Effector CD8-positive, alpha-beta T cell (primary cell): Measurements from ENCODE around the gene MIA2.

Experiments used
- DNase-seq: peaks from one replicate; lab custom pipeline; 2025; lab: John Stamatoyannopoulos, UW

The MIA2 gene

DNA sequence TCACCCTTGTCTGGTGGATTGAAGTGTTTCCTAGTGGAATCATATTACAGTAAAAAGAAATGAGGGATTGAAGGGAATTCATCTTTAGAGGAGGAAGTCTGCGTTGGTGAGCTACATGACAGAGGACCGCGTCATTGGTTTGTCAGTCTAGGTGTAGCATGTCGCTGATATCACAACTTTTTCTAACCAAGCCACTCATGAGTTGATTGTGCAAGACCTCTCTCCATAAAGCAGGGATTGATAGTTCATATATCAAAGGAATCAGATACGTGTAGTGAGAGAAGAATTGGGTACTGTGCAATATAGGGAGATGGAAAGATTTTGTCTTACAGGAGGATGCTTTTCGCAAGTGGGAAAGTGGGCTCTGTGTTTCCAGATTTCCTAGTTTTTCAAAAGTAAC lies 201.5 kb downstream of the MIA2 start:
- no peak for DNase-seq
